ENCODE measurements around the gene DDR1.

DNA sequence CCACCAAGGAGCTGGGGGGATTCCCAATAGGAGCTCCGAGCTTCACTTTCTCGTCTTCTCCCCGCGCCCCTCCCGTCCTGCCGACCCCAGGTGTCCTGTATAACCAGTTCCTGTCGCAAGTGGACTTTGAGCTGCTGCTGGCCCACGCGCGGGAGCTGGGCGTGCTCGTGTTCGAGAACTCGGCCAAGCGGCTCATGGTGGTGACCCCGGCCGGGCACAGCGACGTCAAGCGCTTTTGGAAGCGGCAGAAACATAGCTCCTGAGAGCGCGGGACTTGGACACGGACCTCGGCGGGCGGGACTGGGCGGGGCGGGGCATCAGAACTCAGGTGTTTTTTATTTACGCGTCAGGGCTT is 29.4 kb downstream of the DDR1 start:
- TF ChIP-seq, protein P1, sequence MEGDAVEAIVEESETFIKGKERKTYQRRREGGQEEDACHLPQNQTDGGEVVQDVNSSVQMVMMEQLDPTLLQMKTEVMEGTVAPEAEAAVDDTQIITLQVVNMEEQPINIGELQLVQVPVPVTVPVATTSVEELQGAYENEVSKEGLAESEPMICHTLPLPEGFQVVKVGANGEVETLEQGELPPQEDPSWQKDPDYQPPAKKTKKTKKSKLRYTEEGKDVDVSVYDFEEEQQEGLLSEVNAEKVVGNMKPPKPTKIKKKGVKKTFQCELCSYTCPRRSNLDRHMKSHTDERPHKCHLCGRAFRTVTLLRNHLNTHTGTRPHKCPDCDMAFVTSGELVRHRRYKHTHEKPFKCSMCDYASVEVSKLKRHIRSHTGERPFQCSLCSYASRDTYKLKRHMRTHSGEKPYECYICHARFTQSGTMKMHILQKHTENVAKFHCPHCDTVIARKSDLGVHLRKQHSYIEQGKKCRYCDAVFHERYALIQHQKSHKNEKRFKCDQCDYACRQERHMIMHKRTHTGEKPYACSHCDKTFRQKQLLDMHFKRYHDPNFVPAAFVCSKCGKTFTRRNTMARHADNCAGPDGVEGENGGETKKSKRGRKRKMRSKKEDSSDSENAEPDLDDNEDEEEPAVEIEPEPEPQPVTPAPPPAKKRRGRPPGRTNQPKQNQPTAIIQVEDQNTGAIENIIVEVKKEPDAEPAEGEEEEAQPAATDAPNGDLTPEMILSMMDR (IDR thresholded peaks at IDR 0.05; ENCODE audit: low read depth, low read length) = no peak
- TF ChIP-seq EZH2phosphoT487 (IDR thresholded peaks at IDR 0.05; ENCODE audit: low read depth) = no peak

Measured in OCI-LY3 (cell line).